Gastroesophageal sphincter (tissue), 3 donors: ENCODE results near the gene KCNF1.

Experiments
- EP300 ChIP-seq: sonication (generic); formaldehyde crosslinking; IDR thresholded peaks from one replicate; pipeline ENCODE4 v1.6.1; 2017; ENCODE audit warnings: antibody characterized with exemption, mild to moderate bottlenecking
- POLR2A ChIP-seq, 2 donors: fragments of 450-650 bp; IDR thresholded peaks; one replicate each; pipeline ENCODE4 v1.6.1; 2017; ENCODE audit warnings: antibody characterized with exemption in 2 of 2, mild to moderate bottlenecking in 2 of 2, moderate library complexity in 1 of 2
- POLR2AphosphoS5 ChIP-seq: sonication (generic); formaldehyde crosslinking; IDR thresholded peaks from one replicate; pipeline ENCODE4 v1.6.1; 2017; ENCODE audit warnings: antibody characterized with exemption
- TF ChIP-seq, protein P1 (sequence below), 4 experiments: fragments of 200-600 bp in 2 of 4; fragments of 450-650 bp in 2 of 4; sonication (generic) in 1 of 4; IDR thresholded peaks; one replicate each; pipeline ENCODE4 v1.5.1; 2017 to 2019; ENCODE audit warnings: antibody characterized with exemption in 4 of 4, mild to moderate bottlenecking in 2 of 4, moderate library complexity in 2 of 4

DNA sequence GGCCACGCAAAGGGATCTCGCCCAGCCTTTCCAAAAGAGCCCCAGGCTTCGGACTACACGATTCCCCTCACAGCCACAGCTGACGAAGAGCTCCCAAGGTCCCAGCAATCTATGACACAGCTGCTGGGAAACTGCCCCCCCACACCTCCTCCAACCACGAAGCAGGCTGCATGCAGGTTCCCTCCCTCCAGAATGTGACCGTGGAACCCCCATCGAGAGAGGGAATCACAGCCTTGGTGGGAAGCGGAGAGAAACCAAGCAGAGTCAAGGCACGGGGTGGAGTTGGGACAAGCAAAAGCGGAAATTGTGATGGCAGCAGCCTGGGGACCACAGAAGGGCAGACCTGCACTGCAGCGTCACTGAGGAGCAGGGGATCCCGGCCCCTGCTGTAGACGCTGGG lies 50.3 kb downstream of the KCNF1 start:
- TF ChIP-seq, protein P1, sequence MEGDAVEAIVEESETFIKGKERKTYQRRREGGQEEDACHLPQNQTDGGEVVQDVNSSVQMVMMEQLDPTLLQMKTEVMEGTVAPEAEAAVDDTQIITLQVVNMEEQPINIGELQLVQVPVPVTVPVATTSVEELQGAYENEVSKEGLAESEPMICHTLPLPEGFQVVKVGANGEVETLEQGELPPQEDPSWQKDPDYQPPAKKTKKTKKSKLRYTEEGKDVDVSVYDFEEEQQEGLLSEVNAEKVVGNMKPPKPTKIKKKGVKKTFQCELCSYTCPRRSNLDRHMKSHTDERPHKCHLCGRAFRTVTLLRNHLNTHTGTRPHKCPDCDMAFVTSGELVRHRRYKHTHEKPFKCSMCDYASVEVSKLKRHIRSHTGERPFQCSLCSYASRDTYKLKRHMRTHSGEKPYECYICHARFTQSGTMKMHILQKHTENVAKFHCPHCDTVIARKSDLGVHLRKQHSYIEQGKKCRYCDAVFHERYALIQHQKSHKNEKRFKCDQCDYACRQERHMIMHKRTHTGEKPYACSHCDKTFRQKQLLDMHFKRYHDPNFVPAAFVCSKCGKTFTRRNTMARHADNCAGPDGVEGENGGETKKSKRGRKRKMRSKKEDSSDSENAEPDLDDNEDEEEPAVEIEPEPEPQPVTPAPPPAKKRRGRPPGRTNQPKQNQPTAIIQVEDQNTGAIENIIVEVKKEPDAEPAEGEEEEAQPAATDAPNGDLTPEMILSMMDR (IDR thresholded peaks at IDR 0.05), result no peak
- TF ChIP-seq POLR2A (IDR thresholded peaks at IDR 0.05) (no peak), POLR2AphosphoS5 (no peak), EP300 (no peak)
